HepG2 (cell line): ENCODE measurements around the gene PC. TPM values are rescaled to one million over a fixed set of nuclear protein-coding genes. Genes with fewer than 3 reads are reported as not detected.

ENCODE experiments used
- ARHGAP35 ChIP-seq: sonication (generic); formaldehyde crosslinking; IDR thresholded peaks from 2 replicates; pipeline ENCODE4 v1.9.0; 2022; ENCODE audit warnings: mild to moderate bottlenecking, inconsistent platforms, moderate library complexity, missing genetic modification reagents, borderline replicate concordance
- BCLAF1 ChIP-seq: fragments of 450-650 bp; IDR thresholded peaks from 2 replicates; pipeline ENCODE4 v1.6.1; 2017; ENCODE audit warnings: mild to moderate bottlenecking
- CEBPG ChIP-seq: IDR thresholded peaks from 2 replicates; pipeline ENCODE4 v1.6.1; 2016
- DPF2 ChIP-seq: sonication (generic); formaldehyde crosslinking; IDR thresholded peaks from 2 replicates; pipeline ENCODE4 v1.4.0; 2020; ENCODE audit warnings: mild to moderate bottlenecking, low read depth, missing genetic modification reagents, borderline replicate concordance
- FOSL1 ChIP-seq: sonication (generic); formaldehyde crosslinking; IDR thresholded peaks from 2 replicates; pipeline ENCODE4 v1.9.0; 2021; ENCODE audit warnings: missing genetic modification reagents, borderline replicate concordance
- FOXA3 ChIP-seq: IDR thresholded peaks from 2 replicates; pipeline ENCODE4 v1.6.1; 2016; ENCODE audit warnings: missing genetic modification reagents, missing compliant biosample characterization
- GATAD2A ChIP-seq: IDR thresholded peaks from 2 replicates; pipeline ENCODE4 v1.6.1; 2016
- ISX ChIP-seq: sonication (generic); formaldehyde crosslinking; conservative IDR thresholded peaks from 2 replicates; pipeline ENCODE4 v1.5.0; 2020; ENCODE audit warnings: missing genetic modification reagents
- KIAA2018 ChIP-seq: sonication (generic); formaldehyde crosslinking; IDR thresholded peaks from 2 replicates; pipeline ENCODE4 v1.5.0; 2020; ENCODE audit warnings: mild to moderate bottlenecking, missing genetic modification reagents, borderline replicate concordance
- MTA1 ChIP-seq: sonication (generic); formaldehyde crosslinking; IDR thresholded peaks from 2 replicates; pipeline ENCODE4 v1.4.0; 2020; ENCODE audit warnings: missing genetic modification reagents, mild to moderate bottlenecking, borderline replicate concordance
- NFRKB ChIP-seq: fragments of 450-650 bp; IDR thresholded peaks from 2 replicates; pipeline ENCODE4 v1.6.1; 2017
- PCBP2 ChIP-seq: fragments of 200-400 bp; formaldehyde crosslinking; optimal IDR thresholded peaks from 2 replicates; pipeline ENCODE3; 2018; ENCODE audit warnings: low read length, low read depth; ENCODE audit not compliant: poor library complexity, severe bottlenecking
- ZNF280D ChIP-seq: sonication (generic); formaldehyde crosslinking; IDR thresholded peaks from 2 replicates; pipeline ENCODE4 v1.5.1; 2020; ENCODE audit warnings: mild to moderate bottlenecking, missing genetic modification reagents
- ZNF781 ChIP-seq: sonication (generic); formaldehyde crosslinking; IDR thresholded peaks from 2 replicates; pipeline ENCODE4 v1.5.1; 2020; ENCODE audit warnings: borderline replicate concordance, mild to moderate bottlenecking, missing genetic modification reagents; ENCODE audit errors: not compliant biosample characterization
- ZNF782 ChIP-seq: sonication (generic); formaldehyde crosslinking; IDR thresholded peaks from 2 replicates; pipeline ENCODE4 v1.4.0; 2020; ENCODE audit warnings: missing genetic modification reagents, mild to moderate bottlenecking, borderline replicate concordance
- polyA plus RNA-seq, 8 experiments: library from polyadenylated mRNA; depleted of rRNA in 3 of 8; stranded (reverse) in 7 of 8; unstranded in 1 of 8; fragments of >200 nt; fragmentation: Illumina TruSeq in 4 of 8; extraction: Trizol in 4 of 8; gene quantifications; 2 replicates each; pipeline versions ENCODE4 v1.2.1 to v1.2.3, GENCODE V29; 2011 to 2016; ENCODE audit warnings: low read depth in 4 of 8, missing spikeins in 1 of 8, mixed read lengths in 1 of 8; ENCODE audit not compliant: insufficient read depth in 1 of 8
- total RNA-seq, 5 experiments: library from RNA; depleted of rRNA; stranded (reverse); fragments of >200 nt; fragmentation: Illumina TruSeq; extraction: Trizol; gene quantifications; 2 replicates each; pipeline ENCODE4 v1.2.3, GENCODE V29; 2016; ENCODE audit warnings: low read depth in 1 of 5

PC gene
- total and polyA plus RNA-seq, 2 of the 13 experiments (the other 11 are each of a cell fraction or from before 2014, with no cell fraction given) = 29.0 to 39.0 TPM

DNA sequence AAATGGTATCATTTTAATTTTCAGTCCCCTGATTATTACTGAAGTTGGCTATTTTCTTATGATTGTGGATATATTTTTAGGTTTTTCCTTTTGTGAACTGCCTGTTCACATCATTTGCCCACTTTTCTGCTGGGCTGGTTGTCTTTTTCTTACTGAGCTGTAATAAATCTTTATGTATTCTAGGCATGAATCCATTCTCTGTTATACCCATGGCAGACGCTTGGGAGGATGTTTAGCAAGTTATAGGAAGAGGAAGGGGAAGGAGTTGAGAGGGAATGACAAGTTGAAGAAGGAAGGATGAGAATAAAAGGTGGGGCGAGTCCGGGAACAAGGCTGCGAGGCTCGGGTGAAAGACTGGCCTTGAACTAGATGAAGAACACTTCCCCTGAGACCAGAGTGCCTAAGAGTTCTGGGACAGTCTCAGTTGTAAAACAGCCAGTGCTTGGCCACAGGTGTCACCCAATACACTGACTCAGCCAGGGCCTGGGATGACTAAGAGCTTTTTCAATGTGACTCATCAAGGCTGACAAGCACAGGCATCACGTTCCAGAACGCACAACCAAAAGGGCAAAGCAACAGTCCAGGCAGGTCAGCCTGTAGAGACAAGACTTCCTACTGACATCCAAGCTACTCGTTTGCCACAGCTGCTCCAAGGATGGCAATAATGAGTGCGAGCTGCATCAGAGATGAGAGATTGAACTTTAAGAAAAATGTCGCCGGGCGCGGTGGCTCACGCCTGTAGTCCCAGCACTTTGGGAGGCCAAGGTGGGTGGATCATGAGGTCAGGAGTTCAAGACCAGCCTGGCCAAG, 66.1 kb downstream of the PC start (continued):
- TF ChIP-seq DPF2 = no peak
- TF ChIP-seq FOXA3 (CRISPR knock-in tag) = peak; percentile 49; the same call in 1 of the 2 replicates
- peak; percentile 78 for TF ChIP-seq GATAD2A (CRISPR knock-in tag)
- TF ChIP-seq NFRKB = no peak
- no peak for TF ChIP-seq ZNF782 (CRISPR knock-in tag)
- TF ChIP-seq BCLAF1 = no peak
- TF ChIP-seq KIAA2018 (CRISPR knock-in tag) = no peak
- no peak for TF ChIP-seq ISX (CRISPR knock-in tag)
- no peak for TF ChIP-seq MTA1 (CRISPR knock-in tag)
- peak; percentile 85 for TF ChIP-seq FOSL1
- no peak for TF ChIP-seq ARHGAP35
- TF ChIP-seq ZNF781 = no peak
- TF ChIP-seq CEBPG (CRISPR knock-in tag) = 0 out of 2 replicates have a peak, but pooled peaks have one; percentile 15
- TF ChIP-seq PCBP2 = no peak
- no peak for TF ChIP-seq ZNF280D
